H9 (cell line): ENCODE measurements around the gene LINS1. TPM values are rescaled to one million over a fixed set of nuclear protein-coding genes. Genes with fewer than 3 reads are reported as not detected.

Experiments
- DNase-seq: peaks from one replicate; pipeline ENCODE4 v3.0.0-alpha.2; 2017
- H2AFZ ChIP-seq: one replicate; pipeline ENCODE4 v1.6.1; 2013; ENCODE audit warnings: mild to moderate bottlenecking, low read length, control low read depth, moderate library complexity
- H2AK5ac ChIP-seq: 2 replicates; pipeline ENCODE4 v1.6.1; 2013; ENCODE audit warnings: low read length, control low read depth, mixed read lengths; ENCODE audit not compliant: insufficient read length
- H2BK120ac ChIP-seq: one replicate; pipeline ENCODE4 v1.6.1; 2013; ENCODE audit warnings: low read depth, mild to moderate bottlenecking, low read length, control low read depth, inconsistent platforms; ENCODE audit not compliant: poor library complexity, severe bottlenecking
- H2BK12ac ChIP-seq: 2 replicates; pipeline ENCODE4 v1.6.1; 2013; ENCODE audit warnings: low read length, control low read depth, mixed read lengths, low read depth; ENCODE audit not compliant: insufficient read length
- H2BK15ac ChIP-seq: 2 replicates; pipeline ENCODE4 v1.6.1; 2013; ENCODE audit warnings: low read depth, low read length, control low read depth
- H2BK20ac ChIP-seq: one replicate; pipeline ENCODE4 v1.6.1; 2013; ENCODE audit warnings: low read depth, mild to moderate bottlenecking, low read length, control low read depth, inconsistent platforms; ENCODE audit not compliant: poor library complexity, severe bottlenecking
- H2BK5ac ChIP-seq: 2 replicates; pipeline ENCODE4 v1.6.1; 2013; ENCODE audit warnings: low read length, control low read depth, mixed read lengths; ENCODE audit not compliant: insufficient read length
- H3K14ac ChIP-seq: 2 replicates; pipeline ENCODE4 v1.6.1; 2013; ENCODE audit warnings: low read length, control low read depth; ENCODE audit not compliant: insufficient read depth
- H3K18ac ChIP-seq: 2 replicates; pipeline ENCODE4 v1.6.1; 2013; ENCODE audit warnings: low read depth, mild to moderate bottlenecking, mixed read lengths, low read length, control low read depth; ENCODE audit not compliant: insufficient read length
- H3K23ac ChIP-seq: 2 replicates; pipeline ENCODE4 v1.6.1; 2013; ENCODE audit warnings: low read length, control low read depth, mixed read lengths, low read depth; ENCODE audit not compliant: insufficient read length
- H3K23me2 ChIP-seq: 2 replicates; pipeline ENCODE4 v1.6.1; 2013; ENCODE audit warnings: low read depth, mild to moderate bottlenecking, mixed read lengths, low read length, control low read depth; ENCODE audit not compliant: insufficient read length, poor library complexity, severe bottlenecking
- H3K27ac ChIP-seq: 2 replicates; pipeline ENCODE4 v1.5.1; 2013; ENCODE audit warnings: low read length, control low read depth, mixed read lengths, low read depth; ENCODE audit not compliant: insufficient read length
- H3K27me3 ChIP-seq: 2 replicates; pipeline ENCODE4 v1.6.1; 2013; ENCODE audit warnings: low read length, control low read depth, inconsistent platforms; ENCODE audit not compliant: insufficient read depth
- H3K4ac ChIP-seq: 2 replicates; pipeline ENCODE4 v1.6.1; 2013; ENCODE audit warnings: low read depth, mild to moderate bottlenecking, control low read depth, inconsistent platforms, low read length, moderate library complexity
- H3K4me1 ChIP-seq: 2 replicates; pipeline ENCODE4 v1.6.1; 2013; ENCODE audit warnings: low read length, control low read depth, inconsistent platforms; ENCODE audit not compliant: insufficient read depth
- H3K4me2 ChIP-seq: 2 replicates; pipeline ENCODE4 v1.6.1; 2013; ENCODE audit warnings: low read length, control low read depth, mixed read lengths; ENCODE audit not compliant: insufficient read length, insufficient read depth
- H3K56ac ChIP-seq: 2 replicates; pipeline ENCODE4 v1.6.1; 2013; ENCODE audit warnings: low read depth, mild to moderate bottlenecking, mixed read lengths, low read length, control low read depth; ENCODE audit not compliant: insufficient read length
- H3K79me1 ChIP-seq: 2 replicates; pipeline ENCODE4 v1.6.1; 2013; ENCODE audit warnings: low read depth, mild to moderate bottlenecking, moderate library complexity, low read length, control low read depth, inconsistent platforms; ENCODE audit not compliant: insufficient read depth, poor library complexity, severe bottlenecking
- H3K79me2 ChIP-seq: 2 replicates; pipeline ENCODE4 v1.6.1; 2013; ENCODE audit warnings: low read length, control low read depth, inconsistent platforms; ENCODE audit not compliant: insufficient read depth
- H3K9ac ChIP-seq: 2 replicates; pipeline ENCODE4 v1.6.1; 2013; ENCODE audit warnings: low read length, control low read depth, mixed read lengths; ENCODE audit not compliant: insufficient read length; ENCODE audit errors: extremely low read depth
- H3K9me3 ChIP-seq: one replicate; pipeline ENCODE4 v1.6.1; 2013; ENCODE audit warnings: low read depth, low read length, inconsistent platforms; ENCODE audit not compliant: control insufficient read depth
- H3T11ph ChIP-seq: one replicate; pipeline ENCODE4 v1.6.1; 2013; ENCODE audit warnings: mild to moderate bottlenecking, low read length, control low read depth, inconsistent platforms
- H4K20me1 ChIP-seq: one replicate; pipeline ENCODE4 v1.6.1; 2013; ENCODE audit not compliant: control insufficient read depth, insufficient read length, insufficient read depth
- H4K5ac ChIP-seq: 2 replicates; pipeline ENCODE4 v1.6.1; 2013; ENCODE audit warnings: low read depth, mild to moderate bottlenecking, mixed read lengths, low read length, control low read depth; ENCODE audit not compliant: insufficient read length
- H4K8ac ChIP-seq: replicated peaks from 2 replicates; pipeline ENCODE4 v1.6.1; 2013; ENCODE audit warnings: low read length, control low read depth, mixed read lengths, low read depth; ENCODE audit not compliant: insufficient read length
- H4K91ac ChIP-seq: 2 replicates; pipeline ENCODE4 v1.6.1; 2013; ENCODE audit warnings: low read depth, mild to moderate bottlenecking, moderate library complexity, mixed read lengths, low read length, control low read depth; ENCODE audit not compliant: insufficient read length
- H3K27ac Mint-ChIP-seq, 3 experiments: 2 replicates in 2 of 3; 3 replicates in 1 of 3; pipeline ENCODE4 v1.8.0; 2020 to 2021; ENCODE audit warnings: mixed read lengths in 3 of 3, mild to moderate bottlenecking in 1 of 3, moderate library complexity in 1 of 3
- H3K27me3 Mint-ChIP-seq: 2 replicates; pipeline ENCODE4 v1.8.0; 2021; ENCODE audit warnings: low read depth, mild to moderate bottlenecking, moderate library complexity, mixed read lengths
- H3K36me3 Mint-ChIP-seq, 3 experiments: 2 replicates in 2 of 3; 3 replicates in 1 of 3; pipeline ENCODE4 v1.8.0; 2020 to 2021; ENCODE audit warnings: low read depth in 3 of 3, mixed read lengths in 3 of 3; ENCODE audit not compliant: insufficient read depth in 1 of 3
- H3K4me1 Mint-ChIP-seq, 2 experiments: 2 replicates each; pipeline ENCODE4 v1.8.0; 2020; ENCODE audit warnings: mixed read lengths in 2 of 2
- H3K4me3 Mint-ChIP-seq, 2 experiments: 2 replicates in 1 of 2; 3 replicates in 1 of 2; pipeline ENCODE4 v1.8.0; 2020 to 2021; ENCODE audit warnings: mild to moderate bottlenecking in 2 of 2, mixed read lengths in 2 of 2, moderate library complexity in 1 of 2
- H3K9me3 Mint-ChIP-seq, 2 experiments: 2 replicates in 1 of 2; 3 replicates in 1 of 2; pipeline ENCODE4 v1.8.0; 2020; ENCODE audit warnings: mild to moderate bottlenecking in 2 of 2, mixed read lengths in 2 of 2, moderate library complexity in 1 of 2
- WGBS: extraction: QIAGEN DNeasy Blood & Tissue Kit; methylation state at CpG from one replicate; pipeline ENCODE4 v1.1.7; 2013; ENCODE audit warnings: missing lambda C conversion rate, low lambda C conversion rate, mixed read lengths; ENCODE audit not compliant: insufficient read length; ENCODE audit errors: extremely low coverage; 5-methylcytosine and 5-hydroxymethylcytosine counted together
- total RNA-seq: library from RNA; stranded (reverse); gene quantifications from 2 replicates; pipeline ENCODE4 v1.2.1, GENCODE V29; 2021
- TF ChIP-seq, protein P1 (sequence below): fragments of 200-600 bp; sonication (generic); conservative IDR thresholded peaks from 3 replicates; pipeline ENCODE4 v1.8.0; 2021; ENCODE audit warnings: antibody characterized with exemption, mild to moderate bottlenecking

Gene LINS1
- total RNA-seq, 1 experiment from 2014 or later, result 8.8 TPM

DNA sequence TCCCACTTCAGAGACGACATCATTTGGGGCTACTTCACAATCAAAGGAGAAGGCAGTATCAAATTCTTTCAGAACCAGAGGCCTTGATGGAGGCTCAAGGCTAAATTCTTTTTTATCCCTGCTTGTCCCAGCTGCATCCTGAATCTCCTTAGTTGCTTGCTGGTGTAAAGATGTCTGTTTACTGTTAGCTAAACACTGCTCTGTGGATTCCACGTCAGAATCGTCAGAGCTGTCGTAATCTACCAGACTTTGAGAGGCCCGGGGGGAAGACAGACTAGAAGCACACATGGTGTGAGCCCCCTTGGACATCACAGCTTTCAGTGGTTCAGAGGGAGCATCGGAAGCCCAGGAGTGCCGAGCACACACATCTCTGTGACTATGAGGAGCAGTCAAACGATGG lies 32.6 kb downstream of the LINS1 start:
- peaks cover 4 to 16% (median 5%) of the 10 kb centered on the region in 3 experiments; a peak in 4 of 7 replicates for H3K36me3 Mint-ChIP-seq
- H3K4me1 ChIP-seq, result no peaks in the 10 kb centered on the region
- DNase-seq, result no peak
- H3K9me3 ChIP-seq, result no peaks in the 10 kb centered on the region
- H4K20me1 ChIP-seq, result no peaks in the 10 kb centered on the region
- no peak overlapping the region for H4K5ac ChIP-seq
- H3K14ac ChIP-seq, result no peak overlapping the region
- H2BK15ac ChIP-seq, result no peak overlapping the region
- no peaks in the 10 kb centered on the region for H3K23me2 ChIP-seq
- H2AK5ac ChIP-seq, result no peak overlapping the region
- no peak overlapping the region for H3K4me3 Mint-ChIP-seq
- H3K4me1 Mint-ChIP-seq, result no peaks in the 10 kb centered on the region
- WGBS, result no CpG with 5 or more reads among the region's 8 CpGs
- no peak overlapping the region for H3T11ph ChIP-seq
- no peak overlapping the region for H2BK5ac ChIP-seq
- H3K56ac ChIP-seq, result no peak overlapping the region
- H2AFZ ChIP-seq, result no peak overlapping the region
- TF ChIP-seq, protein P1, sequence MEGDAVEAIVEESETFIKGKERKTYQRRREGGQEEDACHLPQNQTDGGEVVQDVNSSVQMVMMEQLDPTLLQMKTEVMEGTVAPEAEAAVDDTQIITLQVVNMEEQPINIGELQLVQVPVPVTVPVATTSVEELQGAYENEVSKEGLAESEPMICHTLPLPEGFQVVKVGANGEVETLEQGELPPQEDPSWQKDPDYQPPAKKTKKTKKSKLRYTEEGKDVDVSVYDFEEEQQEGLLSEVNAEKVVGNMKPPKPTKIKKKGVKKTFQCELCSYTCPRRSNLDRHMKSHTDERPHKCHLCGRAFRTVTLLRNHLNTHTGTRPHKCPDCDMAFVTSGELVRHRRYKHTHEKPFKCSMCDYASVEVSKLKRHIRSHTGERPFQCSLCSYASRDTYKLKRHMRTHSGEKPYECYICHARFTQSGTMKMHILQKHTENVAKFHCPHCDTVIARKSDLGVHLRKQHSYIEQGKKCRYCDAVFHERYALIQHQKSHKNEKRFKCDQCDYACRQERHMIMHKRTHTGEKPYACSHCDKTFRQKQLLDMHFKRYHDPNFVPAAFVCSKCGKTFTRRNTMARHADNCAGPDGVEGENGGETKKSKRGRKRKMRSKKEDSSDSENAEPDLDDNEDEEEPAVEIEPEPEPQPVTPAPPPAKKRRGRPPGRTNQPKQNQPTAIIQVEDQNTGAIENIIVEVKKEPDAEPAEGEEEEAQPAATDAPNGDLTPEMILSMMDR, result no peak
- H3K79me2 ChIP-seq, result no peaks in the 10 kb centered on the region
- H3K27me3 Mint-ChIP-seq, result no peaks in the 10 kb centered on the region
- H2BK12ac ChIP-seq, result no peak overlapping the region
- no peak overlapping the region for H4K91ac ChIP-seq
- no peaks in the 10 kb centered on the region for H3K27me3 ChIP-seq
- H3K4ac ChIP-seq, result no peak overlapping the region
- H3K27ac ChIP-seq, result no peak overlapping the region
- no peak overlapping the region for H3K18ac ChIP-seq
- H2BK120ac ChIP-seq, result no peak overlapping the region
- no peak overlapping the region for H3K9ac ChIP-seq
- H3K23ac ChIP-seq, result no peak overlapping the region
- no peak overlapping the region for H3K27ac Mint-ChIP-seq
- no peak overlapping the region for H3K4me2 ChIP-seq
- no peak overlapping the region for H4K8ac ChIP-seq
- no peak overlapping the region for H2BK20ac ChIP-seq
- no peaks in the 10 kb centered on the region for H3K9me3 Mint-ChIP-seq
- no peaks in the 10 kb centered on the region for H3K79me1 ChIP-seq
